Left lung (tissue), 10 donors: Measurements from ENCODE around the gene HSPA12A. TPM values are rescaled to one million over a fixed set of nuclear protein-coding genes. Genes with fewer than 3 reads are reported as not detected.

ENCODE experiments used
- ATAC-seq: fragments of 200-7000 bp; cut with Tn5 transposase; one replicate; pipeline ENCODE4 v1.9.1; 2020; ENCODE audit warnings: moderate library complexity
- DNase-seq, 4 donors: peaks; one replicate each; pipeline ENCODE4 v3.0.0-alpha.2; 2013 to 2020
- H3K27ac ChIP-seq, 2 donors: fragments of 200-600 bp; sonication (generic) in 1 of 2; one replicate each; pipeline versions ENCODE4 v1.5.0 to v1.8.0; 2020 to 2021
- H3K27me3 ChIP-seq, 2 donors: fragments of 200-600 bp; sonication (generic) in 1 of 2; one replicate each; pipeline versions ENCODE4 v1.5.0 to v1.8.0; 2020 to 2021
- H3K36me3 ChIP-seq, 2 donors: fragments of 200-600 bp; sonication (generic) in 1 of 2; one replicate each; pipeline versions ENCODE4 v1.5.0 to v1.8.0; 2020 to 2021
- H3K4me1 ChIP-seq, 2 donors: fragments of 200-600 bp; one replicate each; pipeline ENCODE4 v1.8.0; 2021
- H3K4me3 ChIP-seq, 2 donors: fragments of 200-600 bp; sonication (generic) in 1 of 2; one replicate each; pipeline versions ENCODE4 v1.5.0 to v1.8.0; 2020 to 2021; ENCODE audit warnings: mild to moderate bottlenecking in 1 of 2
- H3K9me3 ChIP-seq, 2 donors: fragments of 200-600 bp; sonication (generic) in 1 of 2; one replicate each; pipeline versions ENCODE4 v1.5.0 to v1.8.0; 2020 to 2021
- CTCF ChIP-seq, 2 donors: fragments of 200-600 bp; sonication (generic) in 1 of 2; IDR thresholded peaks; one replicate each; pipeline versions ENCODE4 v1.5.0 to v1.8.0; 2021; ENCODE audit warnings: antibody characterized with exemption in 2 of 2
- intact Hi-C, 2 donors: fragments of 100-400 bp; cut with DNase I; formaldehyde crosslinking; loops; one replicate each; pipeline versions ENCODE4 v1.11.2 to v1.14.2; 2022
- polyA plus RNA-seq, 6 donors: library from polyadenylated mRNA; unstranded; fragments of 120-200 nt; gene quantifications; one replicate each; pipeline ENCODE4 v1.2.1, GENCODE V29; 2013; ENCODE audit not compliant: insufficient read length in 6 of 6
- total RNA-seq, 2 donors: library from RNA; stranded (reverse); fragmentation: NEBNext Ultra II Directional; extraction: Animal tissue kit (Norgen Biotek cat#: 25700); gene quantifications; one replicate each; pipeline ENCODE4 v1.2.1, GENCODE V29; 2021
- donor health status: DM: no; HTN: yes; CAD: no.
- donor health status: DM: no; HTN: no; CAD: no.

Gene HSPA12A
- total and polyA plus RNA-seq, 8 donors: 9.1 to 13.5 (median 12.0) TPM

GRCh38 chr10:116708877-116709276 lies 33.5 kb downstream of the HSPA12A start:
- no peaks in the 10 kb centered on the region for H3K36me3 ChIP-seq
- H3K4me3 ChIP-seq: no peak overlapping the region
- intact Hi-C loops: no loop called here
- H3K4me1 ChIP-seq: peaks cover 0 to 3% of the 10 kb centered on the region in 2 donors
- ATAC-seq (no peak), DNase-seq (no peak)
- H3K27me3 ChIP-seq: peaks cover 0 to 9% of the 10 kb centered on the region in 2 donors
- no peaks in the 10 kb centered on the region for H3K9me3 ChIP-seq
- no peak overlapping the region for H3K27ac ChIP-seq
- TF ChIP-seq CTCF (IDR thresholded peaks at IDR 0.05): no peak

DNA sequence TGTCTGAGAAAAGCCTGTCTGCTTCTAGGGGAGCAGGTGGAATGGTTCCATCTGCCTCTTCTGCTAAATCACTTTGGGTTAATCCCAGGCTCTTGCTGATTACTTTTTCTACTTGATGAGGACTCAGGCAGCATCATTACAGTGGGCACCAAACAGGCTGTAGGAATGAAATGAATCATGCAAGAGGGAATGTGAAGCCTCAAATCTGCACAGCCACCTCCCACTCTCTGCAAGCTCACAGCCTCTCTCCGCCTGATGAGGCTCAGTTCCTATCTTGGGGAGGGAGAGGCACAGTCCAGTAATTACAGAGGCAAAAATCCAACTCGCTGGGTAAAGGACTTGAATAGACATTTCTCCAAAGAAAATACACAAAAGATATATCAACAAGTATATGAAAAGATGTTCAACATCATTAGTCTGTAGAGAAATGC lies 34.0 kb downstream of the HSPA12A start:
- DNase-seq (no peak), ATAC-seq (peak; percentile 57)
- H3K4me1 ChIP-seq: peaks cover 0 to 3% of the 10 kb centered on the region in 2 donors
- no peaks in the 10 kb centered on the region for H3K9me3 ChIP-seq
- no peak overlapping the region for H3K27ac ChIP-seq
- no peaks in the 10 kb centered on the region for H3K36me3 ChIP-seq
- intact Hi-C loops: no loop called here
- peaks cover 0 to 9% of the 10 kb centered on the region in 2 donors for H3K27me3 ChIP-seq
- no peak overlapping the region for H3K4me3 ChIP-seq
- no peak for TF ChIP-seq CTCF (IDR thresholded peaks at IDR 0.05)

- TF ChIP-seq CTCF (IDR thresholded peaks at IDR 0.05): no peak
- Histone ChIP-seq H3K4me3 (no peak overlapping the region), H3K27ac (no peak overlapping the region), H3K4me1 (peaks cover 0 to 3% of the 10 kb centered on the region in 2 donors), H3K36me3 (no peaks in the 10 kb centered on the region), H3K9me3 (no peaks in the 10 kb centered on the region), H3K27me3 (peaks cover 0 to 9% of the 10 kb centered on the region in 2 donors)
- no peak for DNase-seq
- intact Hi-C loops: no loop called here
- no peak for ATAC-seq
Measured at GRCh38 chr10:116707981-116708380, 34.4 kb downstream of the HSPA12A start.

- TF ChIP-seq CTCF (IDR thresholded peaks at IDR 0.05): no peak
- DNase-seq (no peak), ATAC-seq (no peak)
- Histone ChIP-seq H3K4me3 (no peak overlapping the region), H3K27me3 (peaks cover 0 to 9% of the 10 kb centered on the region in 2 donors), H3K4me1 (peaks cover 0 to 3% of the 10 kb centered on the region in 2 donors), H3K9me3 (no peaks in the 10 kb centered on the region), H3K36me3 (no peaks in the 10 kb centered on the region), H3K27ac (no peak overlapping the region)
- intact Hi-C loops: no loop called here
Measured at GRCh38 chr10:116706281-116706680, 36.1 kb downstream of the HSPA12A start.

DNA sequence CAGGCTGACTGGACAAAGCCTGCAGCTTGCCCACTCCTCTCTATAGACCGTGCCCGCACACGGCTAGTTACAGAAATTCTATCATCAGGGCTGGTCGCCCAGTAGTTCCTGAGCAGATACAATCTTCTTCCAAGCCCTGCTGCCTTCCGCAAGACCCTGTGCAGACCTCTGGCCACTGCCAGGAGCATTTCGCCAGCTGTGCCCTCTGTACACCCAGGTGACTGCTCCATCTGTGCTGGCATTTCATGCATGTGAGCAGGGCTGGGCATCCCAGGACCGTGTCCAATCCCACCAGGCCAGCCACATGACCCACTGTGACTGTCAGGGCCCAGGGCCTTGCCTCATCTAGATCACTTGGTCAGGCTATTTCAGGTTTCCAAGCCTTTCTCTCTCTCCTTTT lies 36.9 kb downstream of the HSPA12A start:
- Histone ChIP-seq H3K4me3 (no peak overlapping the region), H3K27me3 (peaks cover 0 to 9% of the 10 kb centered on the region in 2 donors), H3K27ac (no peak overlapping the region), H3K9me3 (no peaks in the 10 kb centered on the region), H3K36me3 (no peaks in the 10 kb centered on the region), H3K4me1 (peaks cover 0 to 3% of the 10 kb centered on the region in 2 donors)
- DNase-seq: no peak
- TF ChIP-seq CTCF (IDR thresholded peaks at IDR 0.05): no peak
- intact Hi-C loops: no loop called here
- no peak for ATAC-seq
